Panc1 (cell line): ENCODE results near the gene WBP2. TPM values are rescaled to one million over a fixed set of nuclear protein-coding genes. Genes with fewer than 3 reads are reported as not detected.

Source experiments
- ATAC-seq: fragments of 200-7000 bp; cut with Tn5 transposase; 2 replicates; pipeline ENCODE4 v1.9.1; 2020; ENCODE audit warnings: mild to moderate bottlenecking, moderate library complexity
- BruUV-seq: library from RNA; stranded (reverse); fragments of 400-500 nt; replicated peaks from 2 replicates; lab custom pipeline; 2021; lab: Mats Ljungman, UMichigan
- CTCF ChIA-PET: fragments of 300-600 bp; sonication (Branson Sonifier 250); formaldehyde crosslinking; loops from one replicate; lab custom pipeline; 2022; ENCODE audit warnings: antibody characterized with exemption; lab: Charles Lee
- POLR2A ChIA-PET: fragments of 300-600 bp; sonication (Branson Sonifier 250); formaldehyde crosslinking; loops from one replicate; lab custom pipeline; 2022; ENCODE audit warnings: antibody characterized with exemption; lab: Charles Lee
- DNase-seq: peaks from one replicate; pipeline ENCODE4 v3.0.0-alpha.2; 2010; ENCODE audit warnings: low read depth, low spot score
- H3K27ac ChIP-seq: 2 replicates; pipeline ENCODE4 v1.5.1; 2011; ENCODE audit warnings: mild to moderate bottlenecking, low read length, inconsistent platforms
- H3K27me3 ChIP-seq: fragments of 200-500 bp; sonication (Bioruptor generic); 2 replicates; pipeline ENCODE4 v1.6.0; 2014; ENCODE audit warnings: low read length, inconsistent platforms; ENCODE audit not compliant: control insufficient read depth, insufficient read depth
- H3K36me3 ChIP-seq: fragments of 200-500 bp; sonication (Bioruptor generic); 2 replicates; pipeline ENCODE4 v1.5.1; 2014; ENCODE audit warnings: inconsistent platforms, mild to moderate bottlenecking, low read length, moderate library complexity; ENCODE audit not compliant: control insufficient read depth, insufficient read depth
- H3K4me1 ChIP-seq: 2 replicates; pipeline ENCODE4 v1.5.1; 2011; ENCODE audit warnings: inconsistent platforms, mild to moderate bottlenecking, low read length, moderate library complexity; ENCODE audit not compliant: control insufficient read depth, insufficient read depth
- H3K4me3 ChIP-seq, 2 experiments: 2 replicates each; pipeline ENCODE4 v1.5.1; 2011 to 2012; ENCODE audit warnings: low read depth in 2 of 2, low read length in 2 of 2, mild to moderate bottlenecking in 2 of 2, inconsistent platforms in 1 of 2, moderate library complexity in 1 of 2
- H3K9me3 ChIP-seq: fragments of 200-500 bp; sonication (Bioruptor generic); 2 replicates; pipeline ENCODE4 v1.5.1; 2014; ENCODE audit warnings: low read depth, mild to moderate bottlenecking, inconsistent platforms, low read length, moderate library complexity; ENCODE audit not compliant: control insufficient read depth, insufficient read depth
- CTCF ChIP-seq: fragments of 450-650 bp; IDR thresholded peaks from 2 replicates; pipeline ENCODE4 v1.5.1; 2017; ENCODE audit warnings: mild to moderate bottlenecking
- POLR2AphosphoS5 ChIP-seq: IDR thresholded peaks from 2 replicates; pipeline ENCODE4 v1.6.1; 2012; ENCODE audit warnings: mild to moderate bottlenecking, low read depth, low read length, moderate library complexity
- SIN3A ChIP-seq: IDR thresholded peaks from 2 replicates; pipeline ENCODE4 v1.6.1; 2012; ENCODE audit warnings: low read depth, mild to moderate bottlenecking, low read length, moderate library complexity, borderline replicate concordance; ENCODE audit not compliant: insufficient read depth
- TCF7L2 ChIP-seq: IDR thresholded peaks from 2 replicates; pipeline ENCODE4 v1.6.1; 2011; ENCODE audit warnings: mild to moderate bottlenecking, low read depth, low read length, inconsistent platforms
- in situ Hi-C: cut with HindIII; loops from 2 replicates; pipeline ENCODE4 v1.10.0; 2016; ENCODE audit warnings: low sequenced_read_pairs, low pct_unique_long_range_greater_than_20kb
- intact Hi-C: fragments of 100-400 bp; cut with micrococcal nuclease; formaldehyde crosslinking; loops from one replicate; pipeline ENCODE4 v1.10.0; 2022; ENCODE audit not compliant: unreplicated experiment
- total RNA-seq: library from RNA; stranded (reverse); gene quantifications from one replicate; pipeline ENCODE4 v1.2.1, GENCODE V29; 2021; ENCODE audit not compliant: unreplicated experiment
- TF ChIP-seq, protein P1 (sequence below), 2 experiments: IDR thresholded peaks; 2 replicates each; pipeline ENCODE4 v1.6.1; 2011 to 2012; ENCODE audit warnings: low read depth in 2 of 2, control low read depth in 1 of 2, low read length in 1 of 2, mild to moderate bottlenecking in 1 of 2, moderate library complexity in 1 of 2; ENCODE audit not compliant: insufficient read depth in 1 of 2

WBP2 gene
- total RNA-seq, 1 experiment from 2014 or later: 163 TPM

DNA sequence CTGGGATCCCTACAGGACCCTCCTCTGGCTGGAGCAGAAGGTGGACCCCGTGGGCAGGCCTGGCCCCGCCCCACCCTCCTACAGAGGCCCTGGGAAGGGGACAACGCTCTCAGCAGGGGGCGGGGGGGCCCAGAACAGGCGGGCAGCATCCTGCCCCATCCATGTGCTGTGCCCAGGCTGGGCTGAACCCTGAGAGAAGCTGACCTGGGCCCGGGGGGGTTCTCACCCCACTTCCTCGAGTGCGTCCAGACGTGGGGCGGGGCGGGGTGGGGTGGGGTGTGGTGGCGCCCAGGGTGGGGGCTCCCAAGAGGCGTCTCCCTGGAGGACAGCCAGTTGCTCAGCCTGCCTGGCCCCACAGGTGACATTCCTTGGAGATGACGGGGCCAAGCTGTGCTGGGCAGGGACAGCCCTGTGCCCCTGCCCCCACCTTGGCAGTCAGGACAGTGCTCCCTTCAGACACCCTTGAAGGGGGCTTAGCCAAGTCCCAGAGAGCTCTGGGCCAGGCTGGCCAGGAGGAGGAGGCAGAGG is 10.5 kb downstream of the WBP2 start:
- POLR2A ChIA-PET: interaction anchor here (0.6 kb wide), 2 partner anchors 13 to 30 kb away, joined by 4 to 6 read pairs; no protein-coding TSS in a partner anchor
- Histone ChIP-seq H3K27me3 (no peaks in the 10 kb centered on the region), H3K36me3 (no peaks in the 10 kb centered on the region; the same call in 1 of the 2 replicates), H3K4me3 (no peak overlapping the region), H3K27ac (peak overlapping the region; percentile 84), H3K9me3 (no peaks in the 10 kb centered on the region), H3K4me1 (peaks cover 41% of the 10 kb centered on the region)
- CTCF ChIA-PET: interaction anchor here (0.5 to 2.4 kb wide), 3 partner anchors 11 to 94 kb away, joined by 5 to 22 read pairs (median 6); partner anchors contain the start of gene WBP2
- ATAC-seq (peak; percentile 77), DNase-seq (no peak)
- TF ChIP-seq SIN3A (no peak), POLR2AphosphoS5 (no peak), CTCF (no peak), TCF7L2 (no peak)
- TF ChIP-seq, protein P1, sequence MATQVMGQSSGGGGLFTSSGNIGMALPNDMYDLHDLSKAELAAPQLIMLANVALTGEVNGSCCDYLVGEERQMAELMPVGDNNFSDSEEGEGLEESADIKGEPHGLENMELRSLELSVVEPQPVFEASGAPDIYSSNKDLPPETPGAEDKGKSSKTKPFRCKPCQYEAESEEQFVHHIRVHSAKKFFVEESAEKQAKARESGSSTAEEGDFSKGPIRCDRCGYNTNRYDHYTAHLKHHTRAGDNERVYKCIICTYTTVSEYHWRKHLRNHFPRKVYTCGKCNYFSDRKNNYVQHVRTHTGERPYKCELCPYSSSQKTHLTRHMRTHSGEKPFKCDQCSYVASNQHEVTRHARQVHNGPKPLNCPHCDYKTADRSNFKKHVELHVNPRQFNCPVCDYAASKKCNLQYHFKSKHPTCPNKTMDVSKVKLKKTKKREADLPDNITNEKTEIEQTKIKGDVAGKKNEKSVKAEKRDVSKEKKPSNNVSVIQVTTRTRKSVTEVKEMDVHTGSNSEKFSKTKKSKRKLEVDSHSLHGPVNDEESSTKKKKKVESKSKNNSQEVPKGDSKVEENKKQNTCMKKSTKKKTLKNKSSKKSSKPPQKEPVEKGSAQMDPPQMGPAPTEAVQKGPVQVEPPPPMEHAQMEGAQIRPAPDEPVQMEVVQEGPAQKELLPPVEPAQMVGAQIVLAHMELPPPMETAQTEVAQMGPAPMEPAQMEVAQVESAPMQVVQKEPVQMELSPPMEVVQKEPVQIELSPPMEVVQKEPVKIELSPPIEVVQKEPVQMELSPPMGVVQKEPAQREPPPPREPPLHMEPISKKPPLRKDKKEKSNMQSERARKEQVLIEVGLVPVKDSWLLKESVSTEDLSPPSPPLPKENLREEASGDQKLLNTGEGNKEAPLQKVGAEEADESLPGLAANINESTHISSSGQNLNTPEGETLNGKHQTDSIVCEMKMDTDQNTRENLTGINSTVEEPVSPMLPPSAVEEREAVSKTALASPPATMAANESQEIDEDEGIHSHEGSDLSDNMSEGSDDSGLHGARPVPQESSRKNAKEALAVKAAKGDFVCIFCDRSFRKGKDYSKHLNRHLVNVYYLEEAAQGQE (IDR thresholded peaks at IDR 0.05; ENCODE audit: insufficient read depth in 1 of 2, low read depth in 2 of 2, low read length in 1 of 2): no peak
- intact Hi-C loops: no loop called here
- BruUV-seq: no TSS peak
- in situ Hi-C loops: no loop called here

- no TSS peak for BruUV-seq
- Histone ChIP-seq H3K27ac (peak within 1 kb of the TSS; percentile 84), H3K4me3 (no peak within 1 kb of the TSS), H3K4me1 (peaks cover 41% of the 10 kb centered on the region), H3K36me3 (no peaks in the 10 kb centered on the region; the same call in 1 of the 2 replicates), H3K27me3 (no peaks in the 10 kb centered on the region), H3K9me3 (no peaks in the 10 kb centered on the region)
- intact Hi-C loops: no loop called here
- TF ChIP-seq TCF7L2 (no peak), POLR2AphosphoS5 (no peak), SIN3A (no peak), CTCF (no peak)
- TF ChIP-seq, protein P1 (IDR thresholded peaks at IDR 0.05; ENCODE audit: insufficient read depth in 1 of 2, low read depth in 2 of 2, low read length in 1 of 2): no peak
- DNase-seq (no peak), ATAC-seq (peak; percentile 18)
- POLR2A ChIA-PET: interaction anchor here (0.6 kb wide), 2 partner anchors 14 to 29 kb away, joined by 4 to 6 read pairs; no protein-coding TSS in a partner anchor
- in situ Hi-C loops: no loop called here
- CTCF ChIA-PET: interaction anchor here (0.6 to 0.7 kb wide), 3 partner anchors 18 to 29 kb away, joined by 3 to 6 read pairs (median 3); no protein-coding TSS in a partner anchor
Observed at GRCh38 chr17:75843577-75844529, 11.3 kb downstream of the WBP2 start, which contains the start of gene UNC13D. Gene UNC13D (minus strand): TSS chr17:75844404. CDS start chr17:75844337, 67 bp downstream.
